ENCODE measurements around the gene BTRC. TPM values are rescaled to one million over a fixed set of nuclear protein-coding genes. Genes with fewer than 3 reads are reported as not detected.
A peak's percentile ranks its signal among the peaks of the same experiment; 100 is the strongest.

The BTRC gene
- polyA plus RNA-seq (2011; rRNA removed) (16.6 and 23.2 TPM in 2 replicates), polyA minus RNA-seq (2011; rRNA and poly(A)+ RNA removed) (20.3 and 30.8 TPM in 2 replicates)

GRCh38 chr10:101353692-101354327 is at the start of gene BTRC:
Gene BTRC, plus strand, starts transcription at chr10:101354165. Its CDS starts 16 bp downstream, at chr10:101354181.
- no peak for TF ChIP-seq CTCF (IDR thresholded peaks at IDR 0.05; ENCODE audit: low read depth, low read length)
- POLR2A ChIA-PET, result interaction anchor here (0.6 to 0.7 kb wide), 2 partner anchors 24 to 90 kb away, joined by 3 to 4 read pairs; no protein-coding TSS in a partner anchor
- H3K4me3 ChIP-seq (ENCODE audit: low read depth, low read length), result peak within 1 kb of the TSS; percentile 92
- no peaks in the 10 kb centered on the region for H3K9me3 ChIP-seq (ENCODE audit: control insufficient read depth, insufficient read depth, low read length)
- peak within 1 kb of the TSS; percentile 77 for H3K27ac ChIP-seq (ENCODE audit: low read depth, low read length)
- DNase-seq (ENCODE audit: low read depth, low spot score), result peak; percentile 99
- H3K27me3 ChIP-seq (ENCODE audit: control insufficient read depth, insufficient read depth, low read length), result peaks cover 1% of the 10 kb centered on the region
- CTCF ChIA-PET, result interaction anchor here (0.8 to 2.5 kb wide), 4 partner anchors 90 to 139 kb away, joined by 3 to 16 read pairs (median 6); no protein-coding TSS in a partner anchor

GRCh38 chr10:101304316-101304715 is 49.6 kb upstream of the BTRC start:
- Histone ChIP-seq H3K9me3 (ENCODE audit: control insufficient read depth, insufficient read depth, low read length) (no peaks in the 10 kb centered on the region), H3K4me3 (ENCODE audit: low read depth, low read length) (no peak overlapping the region), H3K27ac (ENCODE audit: low read depth, low read length) (no peak overlapping the region), H3K27me3 (ENCODE audit: control insufficient read depth, insufficient read depth, low read length) (peaks cover 70% of the 10 kb centered on the region)
- no peak for TF ChIP-seq CTCF (IDR thresholded peaks at IDR 0.05; ENCODE audit: low read depth, low read length)
- POLR2A ChIA-PET, result no interaction called here
- CTCF ChIA-PET, result interaction anchor here (0.7 kb wide), 1 partner anchor 16 kb away, joined by 3 read pairs; no protein-coding TSS in a partner anchor
- DNase-seq (ENCODE audit: low read depth, low spot score), result no peak

DNA sequence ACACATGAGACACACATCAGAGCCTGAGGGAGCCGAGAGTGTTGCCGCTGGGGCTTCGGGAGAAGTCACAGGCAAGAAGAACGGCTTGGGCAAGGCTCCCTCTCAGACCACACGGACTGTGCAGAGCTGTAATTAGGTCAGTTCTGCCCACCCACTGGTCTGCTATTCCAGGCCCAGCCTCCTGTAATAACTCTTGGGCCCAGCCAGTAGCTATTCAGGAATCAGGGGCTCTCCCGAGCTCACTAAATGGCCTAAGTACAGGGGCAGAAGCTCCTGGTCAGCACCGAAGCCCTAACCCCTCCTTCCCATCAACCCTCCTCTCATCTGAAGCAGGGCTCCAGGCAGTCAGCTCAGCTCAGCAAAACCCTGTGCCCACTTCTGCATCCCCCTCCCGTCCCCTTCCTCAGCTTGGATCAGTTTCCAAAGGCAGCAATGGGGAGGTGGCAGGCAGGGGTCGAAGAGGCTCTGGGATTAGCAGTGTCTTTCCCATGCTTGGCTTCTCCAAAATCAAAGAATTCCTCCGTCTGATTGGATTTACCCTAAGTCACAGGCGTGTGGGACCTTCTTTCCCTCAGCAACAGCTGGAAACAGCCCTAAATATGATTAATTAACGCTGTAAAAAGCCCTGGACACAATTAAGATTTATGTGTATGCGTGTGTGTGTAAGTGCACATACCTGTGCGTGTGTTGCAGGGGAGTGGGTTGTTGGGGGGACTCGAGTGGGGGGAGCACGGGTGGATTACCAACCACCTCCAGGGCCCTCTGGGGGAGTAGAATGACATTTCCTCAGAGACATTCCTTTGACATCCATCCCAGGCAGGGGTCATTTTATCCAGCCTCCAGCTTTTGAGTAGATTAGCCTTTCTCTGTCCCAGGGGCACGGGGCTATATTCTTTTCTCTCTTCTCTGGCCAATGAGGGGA is 48.4 kb upstream of the BTRC start:
- POLR2A ChIA-PET, result no interaction called here
- CTCF ChIA-PET, result interaction anchor here (0.9 to 1.2 kb wide), 2 partner anchors 13 to 91 kb away, joined by 4 to 7 read pairs; no protein-coding TSS in a partner anchor
- no peak overlapping the region for H3K4me3 ChIP-seq (ENCODE audit: low read depth, low read length)
- no peaks in the 10 kb centered on the region; the same call in 1 of the 2 replicates for H3K9me3 ChIP-seq (ENCODE audit: control insufficient read depth, insufficient read depth, low read length)
- no peak for TF ChIP-seq CTCF (IDR thresholded peaks at IDR 0.05; ENCODE audit: low read depth, low read length)
- DNase-seq (ENCODE audit: low read depth, low spot score), result no peak
- peaks cover 72% of the 10 kb centered on the region for H3K27me3 ChIP-seq (ENCODE audit: control insufficient read depth, insufficient read depth, low read length)
- no peak overlapping the region for H3K27ac ChIP-seq (ENCODE audit: low read depth, low read length)

DNA sequence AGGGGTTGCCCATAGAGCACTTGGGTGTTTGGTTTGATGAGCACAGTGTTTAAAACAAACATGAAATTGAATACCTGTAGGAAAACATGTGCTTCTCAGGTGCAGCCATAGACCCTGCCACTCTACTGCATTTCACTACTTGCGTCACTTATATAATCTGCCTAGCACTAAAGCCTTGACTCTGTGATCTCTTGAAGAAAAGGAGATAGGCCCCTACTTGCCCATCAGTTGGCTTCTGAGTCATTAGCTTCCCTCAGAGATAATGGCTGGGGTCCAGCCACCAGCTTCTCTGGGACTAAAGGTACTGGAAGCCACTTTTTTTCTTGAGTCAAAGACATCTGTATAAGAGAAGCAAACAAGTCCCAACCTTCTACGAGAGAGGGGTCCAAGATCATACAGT is 45.9 kb upstream of the BTRC start:
- Histone ChIP-seq H3K4me3 (ENCODE audit: low read depth, low read length) (no peak overlapping the region), H3K9me3 (ENCODE audit: control insufficient read depth, insufficient read depth, low read length) (no peaks in the 10 kb centered on the region; the same call in 1 of the 2 replicates), H3K27ac (ENCODE audit: low read depth, low read length) (no peak overlapping the region), H3K27me3 (ENCODE audit: control insufficient read depth, insufficient read depth, low read length) (peaks cover 82% of the 10 kb centered on the region)
- DNase-seq (ENCODE audit: low read depth, low spot score), result no peak
- no peak for TF ChIP-seq CTCF (IDR thresholded peaks at IDR 0.05; ENCODE audit: low read depth, low read length)
- POLR2A ChIA-PET, result no interaction called here
- CTCF ChIA-PET, result interaction anchor here (1.2 to 1.5 kb wide), 2 partner anchors 133 to 159 kb away, joined by 3 to 4 read pairs; no protein-coding TSS in a partner anchor
